Right forelimb (tissue), 1 donor: ENCODE data around the gene CTNNBL1.

Experiments
- DNase-seq: peaks from one replicate; pipeline ENCODE4 v3.0.0-alpha.2; 2018

Gene CTNNBL1

GRCh38 chr20:37881601-37882343 lies 187.9 kb downstream of the CTNNBL1 start:
- DNase-seq, result no peak

DNA sequence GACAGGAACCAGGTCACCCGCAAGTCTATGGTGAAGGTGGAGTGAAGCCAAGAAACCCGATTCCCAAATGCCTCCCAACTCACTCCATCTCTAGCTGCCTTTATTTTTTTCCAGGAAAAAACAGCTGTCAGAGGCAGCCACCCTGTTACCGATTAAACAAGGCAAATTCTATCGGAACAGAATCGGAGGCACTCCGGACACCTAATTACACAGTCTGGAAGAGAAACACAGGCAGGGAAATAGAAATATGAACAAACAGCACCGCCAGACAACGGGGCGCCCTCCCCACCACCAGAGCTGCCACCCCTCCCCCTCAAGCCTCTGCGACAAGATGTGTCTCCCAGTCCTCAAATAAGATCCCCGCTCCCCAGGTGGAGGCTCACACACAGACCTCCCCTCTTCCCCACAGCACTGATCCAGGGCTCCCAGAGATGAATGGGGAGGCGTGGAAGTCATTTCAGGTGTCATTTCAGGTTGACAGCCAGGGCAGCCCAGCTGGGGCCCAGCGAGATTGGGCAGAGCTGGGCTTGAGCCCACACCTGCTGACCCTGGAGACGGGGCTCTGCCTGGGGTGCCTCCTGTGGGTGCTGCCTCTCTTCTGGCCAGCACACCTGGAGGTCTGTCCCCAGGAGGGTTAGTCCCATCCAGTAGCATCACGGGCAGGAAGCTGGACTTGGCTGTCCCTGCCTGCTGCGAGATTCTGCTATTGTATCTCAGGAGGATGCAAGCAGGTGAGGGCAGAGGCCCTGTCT lies 189.3 kb downstream of the CTNNBL1 start:
- no peak for DNase-seq

DNA sequence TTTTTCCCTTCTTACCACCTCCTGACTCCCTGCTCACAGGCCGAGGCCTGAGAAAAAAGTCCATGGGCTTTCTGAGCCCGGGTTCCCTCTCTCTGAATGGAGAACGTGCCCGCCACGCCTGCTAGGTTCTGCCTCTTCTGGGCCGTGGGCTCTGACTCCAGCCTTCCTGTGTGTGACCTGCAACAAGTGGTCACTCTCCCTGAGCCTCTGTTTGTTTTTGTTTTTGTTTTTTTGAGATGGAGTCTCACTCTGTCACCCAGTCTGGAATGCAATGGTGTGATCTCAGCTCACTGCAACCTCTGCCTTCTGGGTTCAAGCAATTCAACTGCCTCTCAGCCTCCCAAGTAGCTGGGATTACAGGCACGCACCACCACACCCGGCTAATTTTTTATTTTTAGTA lies 191.2 kb downstream of the CTNNBL1 start:
- DNase-seq, result no peak

DNA sequence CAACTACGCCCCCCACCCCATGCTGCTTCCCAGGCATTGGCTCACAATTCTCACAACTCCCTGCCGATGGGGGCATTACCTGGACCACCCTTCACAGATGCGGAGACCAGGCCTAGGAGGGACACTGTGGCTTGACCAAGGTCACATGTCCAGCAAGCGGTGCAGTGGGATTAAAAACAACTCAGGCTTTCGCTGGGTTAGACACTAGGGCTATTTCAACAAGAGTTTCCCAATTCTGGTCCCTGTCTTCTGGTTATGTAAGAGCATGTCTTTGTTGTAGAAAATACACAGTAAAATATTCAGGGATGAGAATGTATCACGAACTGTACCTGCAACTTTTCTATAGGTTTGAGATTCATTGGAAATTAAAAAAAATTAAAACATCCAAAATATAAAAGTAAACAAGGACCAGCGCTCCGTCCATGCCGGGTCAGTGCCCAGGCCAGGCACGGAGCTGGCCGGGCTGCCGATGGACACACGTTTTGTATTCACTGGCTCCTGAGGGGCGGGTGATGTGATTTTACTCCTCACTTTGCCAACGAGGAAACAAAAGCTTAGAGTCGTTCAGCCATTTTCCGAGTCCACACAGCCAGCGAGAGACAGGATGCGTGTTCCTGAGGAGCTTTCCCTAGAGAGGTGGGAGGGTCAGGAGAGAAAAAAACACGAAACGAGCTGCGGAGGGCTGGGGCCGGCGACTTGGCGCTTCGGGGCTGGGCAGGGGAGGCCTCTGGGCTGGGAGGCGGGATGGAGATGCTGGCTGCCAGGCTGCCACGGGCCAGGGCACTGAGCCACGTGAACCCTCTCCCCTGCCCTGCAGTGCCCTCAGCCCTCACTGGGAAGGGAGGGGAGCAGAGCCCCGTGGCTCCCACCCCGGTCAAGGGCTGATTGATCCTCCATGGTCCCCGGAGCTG lies 192.0 kb downstream of the CTNNBL1 start:
- no peak for DNase-seq

DNA sequence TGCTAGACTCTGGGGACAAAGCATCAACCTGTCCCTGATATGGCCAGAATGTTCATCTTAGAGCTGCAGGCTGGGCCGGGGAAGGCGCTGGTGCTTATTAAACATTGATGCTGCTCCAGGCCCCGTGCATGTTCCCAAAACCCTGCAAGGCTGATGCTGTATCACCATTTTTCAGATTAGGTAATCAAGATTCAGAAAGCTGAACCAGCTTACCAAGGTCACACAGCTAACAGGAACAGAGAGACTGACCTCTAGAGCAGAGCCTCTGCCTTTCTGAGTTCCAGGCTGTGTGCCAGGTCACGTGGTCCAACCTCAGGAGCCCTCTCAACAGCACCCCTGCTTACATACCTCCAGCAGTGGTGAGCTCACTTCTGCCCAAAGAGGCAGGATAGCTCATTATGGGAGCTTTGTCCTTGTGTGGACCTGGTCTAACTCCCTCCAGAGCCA lies 193.0 kb downstream of the CTNNBL1 start:
- DNase-seq, result no peak

DNA sequence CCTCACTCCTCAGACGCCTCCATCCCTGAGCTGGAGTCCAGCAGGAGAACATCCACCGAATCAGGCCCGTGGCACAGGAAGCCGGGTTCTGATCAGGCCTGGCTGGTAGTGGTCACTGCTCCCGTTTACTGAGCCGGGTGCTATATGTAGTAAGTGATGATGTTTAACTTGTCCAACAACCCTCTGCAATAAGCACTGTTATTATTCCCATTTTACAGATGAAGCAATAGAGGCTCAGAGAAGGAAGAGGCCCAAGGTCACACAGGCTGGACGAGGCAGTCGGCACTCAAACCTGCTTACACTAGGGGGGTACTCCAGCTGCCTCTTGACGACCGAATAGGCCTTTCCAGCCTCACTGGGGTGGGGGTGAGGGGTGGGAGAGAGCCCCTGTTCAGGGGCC lies 194.8 kb downstream of the CTNNBL1 start:
- DNase-seq, result no peak

GRCh38 chr20:37890108-37890507 lies 196.3 kb downstream of the CTNNBL1 start:
- no peak for DNase-seq

GRCh38 chr20:37890643-37891042 lies 196.8 kb downstream of the CTNNBL1 start:
- no peak for DNase-seq

DNA sequence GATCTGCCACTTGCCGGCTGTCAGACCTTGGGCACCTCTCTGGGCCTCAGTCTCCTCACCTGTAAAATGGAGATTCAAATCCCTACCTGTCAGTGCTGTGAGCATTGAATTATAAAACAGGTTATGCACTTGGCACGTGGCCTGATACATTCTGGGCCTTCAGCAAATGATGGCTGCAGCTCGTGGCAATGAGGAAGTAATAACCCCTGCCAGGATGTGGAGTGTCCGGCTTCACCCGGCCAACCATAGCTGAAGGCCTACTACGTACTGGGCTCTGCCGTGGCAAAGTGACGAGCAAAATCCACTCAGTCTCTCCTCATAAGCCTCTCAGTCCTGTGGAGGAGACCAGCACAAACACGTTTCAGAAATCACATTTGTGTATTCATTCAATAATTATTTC lies 198.2 kb downstream of the CTNNBL1 start:
- DNase-seq, result no peak

- DNase-seq, result no peak
Measured at GRCh38 chr20:37893566-37894241, 199.9 kb downstream of the CTNNBL1 start.

GRCh38 chr20:37894454-37894853 lies 200.6 kb downstream of the CTNNBL1 start:
- no peak for DNase-seq

DNA sequence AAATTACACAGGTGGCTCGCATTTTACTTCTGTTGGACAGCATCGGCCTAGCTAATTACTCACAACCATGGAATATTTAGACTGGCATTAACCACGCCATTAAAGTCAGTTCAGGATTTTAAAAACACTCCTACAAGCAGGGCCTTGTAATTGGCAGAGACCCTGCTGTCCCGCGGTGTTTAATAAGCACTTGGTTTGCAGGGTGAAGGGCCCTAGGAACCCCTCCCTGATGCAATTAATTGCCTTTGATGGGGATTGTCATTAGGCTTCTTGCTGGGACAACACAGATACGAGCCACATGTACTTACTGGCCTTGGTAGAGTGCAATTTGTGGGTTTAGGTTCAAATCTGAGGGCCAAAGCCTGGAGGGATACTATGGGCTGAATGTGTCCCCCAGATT lies 201.3 kb downstream of the CTNNBL1 start:
- no peak for DNase-seq

GRCh38 chr20:37896932-37897548 lies 203.2 kb downstream of the CTNNBL1 start:
- DNase-seq, result no peak

DNA sequence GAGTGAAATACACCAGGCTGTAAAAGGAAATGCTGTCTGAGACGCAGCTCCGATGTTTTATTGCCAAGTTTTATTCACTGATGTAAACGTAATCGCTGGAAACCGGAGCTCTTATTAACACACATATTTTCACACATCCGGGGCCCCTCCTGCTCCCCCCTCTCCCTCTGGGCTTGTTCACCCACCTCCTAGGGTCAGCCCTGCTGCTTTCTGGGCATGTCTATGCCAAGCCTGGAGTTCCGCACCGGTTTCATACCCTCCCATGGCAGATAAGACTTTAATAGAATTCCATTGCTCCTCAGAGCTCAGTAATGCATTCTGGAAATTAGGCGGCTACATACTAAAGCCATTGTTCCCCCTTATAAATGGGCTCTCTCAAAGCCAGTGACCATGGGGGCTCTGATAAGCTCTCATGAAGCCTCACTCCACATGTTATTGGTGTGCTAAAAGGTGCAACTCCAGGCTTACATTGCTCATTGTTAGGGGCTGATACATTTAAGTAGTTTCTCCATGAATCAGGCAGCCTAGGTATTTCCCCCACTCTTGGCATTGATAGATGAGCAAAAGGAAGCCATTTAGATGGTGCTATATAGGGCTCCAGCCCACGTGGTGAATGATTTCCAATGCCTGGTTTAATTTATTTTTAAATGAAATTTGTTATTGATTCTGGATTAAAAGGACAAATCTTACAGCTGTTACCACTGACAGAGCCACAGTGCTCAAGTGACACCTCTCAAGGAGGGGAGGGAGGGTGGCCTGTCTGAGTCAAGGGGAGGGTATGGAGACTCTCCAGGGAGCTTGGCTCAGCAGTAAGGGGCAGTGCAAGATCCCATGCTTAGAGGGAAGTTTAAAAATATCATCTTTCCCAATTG lies 204.6 kb downstream of the CTNNBL1 start:
- no peak for DNase-seq

DNA sequence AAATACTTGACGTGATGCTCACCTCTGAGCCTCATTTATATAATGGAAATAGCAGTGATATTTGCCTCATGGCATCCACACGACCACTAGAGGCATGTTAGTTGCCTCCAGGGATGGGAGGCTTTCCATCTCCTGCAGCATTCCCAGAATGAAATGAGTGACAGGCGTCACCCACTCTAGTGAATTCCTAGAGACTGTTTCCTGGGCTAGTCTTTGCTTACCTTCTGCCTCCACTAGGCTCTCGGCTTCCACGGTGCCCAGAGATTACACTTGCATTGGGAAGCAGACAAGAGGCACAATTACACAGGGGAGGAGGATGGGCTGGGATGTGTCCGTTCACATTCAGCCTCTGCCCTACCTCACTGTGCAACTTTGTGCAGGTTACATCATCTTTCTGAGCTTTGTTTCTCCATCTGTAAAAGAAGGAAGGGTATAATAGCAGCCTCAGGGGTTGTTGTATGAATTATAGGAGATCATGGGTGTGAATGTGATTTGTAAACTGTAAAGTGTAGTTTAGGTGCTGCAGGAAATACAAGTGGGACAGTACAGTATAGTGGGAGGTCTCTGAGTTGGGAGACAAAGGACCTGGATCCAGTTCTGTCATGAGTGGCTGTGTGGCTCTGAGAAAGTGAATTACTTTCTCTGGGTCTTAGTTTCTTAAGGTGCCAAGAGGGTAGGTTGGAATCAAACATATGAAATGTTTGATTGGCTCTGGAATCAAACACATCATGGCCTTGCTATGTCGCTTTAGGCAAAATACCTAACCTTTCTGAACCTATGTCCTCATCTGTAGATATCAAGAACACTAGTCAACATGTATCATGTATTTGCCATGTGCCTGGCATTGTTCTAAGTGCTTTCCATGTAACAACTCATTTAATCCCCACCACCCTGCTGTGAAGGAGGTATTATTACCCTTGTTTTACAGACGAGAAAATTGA lies 205.5 kb downstream of the CTNNBL1 start:
- DNase-seq, result no peak

GRCh38 chr20:37901240-37901639 lies 207.4 kb downstream of the CTNNBL1 start:
- DNase-seq, result no peak

GRCh38 chr20:37901654-37902503 lies 208.0 kb downstream of the CTNNBL1 start:
- peak; percentile 78 for DNase-seq

- no peak for DNase-seq
Measured at GRCh38 chr20:37902504-37903313, 208.9 kb downstream of the CTNNBL1 start, which contains the start of gene VSTM2L. VSTM2L (plus strand) TSS chr20:37903127; CDS start chr20:37903351, 224 bp downstream.
